Measurements from ENCODE around the gene FOXD1.
"Not testable (repeated sequence)": the region's sequence is repeated elsewhere in the genome, so short reads cannot be mapped to it uniquely, and the experiment has no call there.

FOXD1 gene

GRCh38 chr5:73448463-73449136 is at the start of gene FOXD1:
Gene FOXD1 (minus strand): TSS chr5:73448777. CDS start chr5:73448362, 415 bp downstream.
- DNase-seq, result peak; percentile 69

- no peak for DNase-seq
Observed at GRCh38 chr5:73497497-73498056, 49.0 kb upstream of the FOXD1 start.

DNA sequence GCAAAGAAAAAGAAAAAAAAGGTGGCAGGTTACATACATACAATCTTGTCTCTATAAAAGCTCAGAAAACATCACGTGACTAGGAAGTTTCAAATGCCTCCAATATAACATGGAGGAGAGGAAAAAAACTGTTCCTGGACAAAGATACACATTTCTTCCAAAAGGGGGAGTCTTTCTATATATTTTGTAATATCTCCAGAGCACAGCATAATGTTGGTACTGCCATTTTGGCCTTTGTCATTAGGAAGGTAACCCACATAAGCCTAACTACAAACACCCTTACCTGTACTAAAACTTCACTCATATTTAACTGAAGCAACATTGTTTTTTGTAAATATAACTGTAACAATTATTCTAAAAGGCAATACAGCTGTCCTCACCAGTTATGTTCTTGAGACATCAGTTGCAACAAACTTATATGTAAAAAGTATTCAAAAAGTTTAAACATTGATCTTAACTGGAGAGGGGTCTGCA is 48.4 kb upstream of the FOXD1 start:
- DNase-seq, result peak; percentile 51

DNA sequence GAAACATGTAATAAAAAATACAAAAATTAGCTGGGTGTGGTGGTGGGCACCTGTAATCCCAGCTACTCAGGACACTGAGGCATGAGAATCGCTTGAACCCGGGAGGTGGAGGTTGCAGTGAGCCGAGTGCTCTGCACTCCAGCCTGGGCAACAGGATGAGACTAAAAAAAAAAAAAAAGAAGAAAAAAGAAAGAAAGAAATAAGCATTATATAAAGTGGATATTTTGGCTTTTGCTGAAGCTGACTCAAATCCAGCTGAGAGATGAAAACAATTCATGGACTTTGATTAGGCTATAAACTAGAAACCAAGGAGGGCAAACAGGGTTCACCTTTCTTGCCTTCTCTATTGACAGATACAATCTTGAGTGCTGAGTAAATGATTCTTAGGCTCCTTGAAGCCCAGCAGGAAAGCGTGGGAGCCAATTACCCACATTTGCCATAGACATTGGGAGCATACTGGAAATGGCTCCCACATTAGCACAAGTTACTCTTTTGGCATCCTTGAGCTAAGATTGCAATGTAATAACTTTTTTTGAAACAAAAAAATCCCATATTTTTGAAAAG is 47.3 kb upstream of the FOXD1 start:
- no peak for DNase-seq

GRCh38 chr5:73494721-73495120 is 46.1 kb upstream of the FOXD1 start:
- DNase-seq, result no peak

- no peak for DNase-seq
Observed at GRCh38 chr5:73493421-73493820, 44.8 kb upstream of the FOXD1 start.

DNA sequence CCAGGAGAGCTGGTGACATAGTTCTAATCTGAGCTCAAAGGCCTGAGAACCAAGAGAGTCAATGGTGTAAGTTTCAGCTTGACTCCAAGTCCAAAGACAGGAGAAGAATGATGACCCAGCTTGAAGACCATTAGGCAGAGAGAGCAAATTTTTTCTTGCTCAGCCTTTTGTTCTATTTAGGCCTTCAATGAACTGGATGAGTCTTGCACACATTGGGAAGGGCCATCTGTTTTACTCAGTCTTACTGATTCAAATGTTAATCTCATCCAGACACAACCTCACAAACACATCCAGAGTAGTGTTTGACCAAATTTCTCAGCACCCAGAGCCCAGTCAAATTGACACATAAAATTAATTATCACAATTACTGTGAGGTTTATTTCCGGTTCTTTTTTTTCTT is 42.6 kb upstream of the FOXD1 start:
- DNase-seq, result no peak

- no peak for DNase-seq
Observed at GRCh38 chr5:73490088-73490487, 41.5 kb upstream of the FOXD1 start.

- DNase-seq, result no peak
Observed at GRCh38 chr5:73488806-73489205, 40.2 kb upstream of the FOXD1 start.

DNA sequence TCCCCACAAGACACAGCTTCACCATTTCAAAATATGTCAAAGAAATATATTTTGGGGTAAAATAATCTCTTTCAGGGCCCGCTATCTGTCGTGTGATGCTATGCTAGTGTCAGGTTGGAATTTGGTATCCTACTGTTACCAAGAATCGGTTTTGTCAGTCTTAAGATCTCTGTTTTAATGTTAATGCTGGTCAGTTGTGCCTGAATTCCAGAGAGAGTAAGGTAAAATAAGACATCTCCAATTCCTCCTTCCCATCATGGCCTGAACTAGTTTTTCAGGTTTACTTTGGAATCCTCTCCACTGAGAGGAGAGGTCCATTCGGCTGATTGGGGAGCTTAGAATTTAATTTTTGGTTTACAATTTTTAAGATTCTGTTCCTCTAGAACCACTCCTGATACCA is 39.2 kb upstream of the FOXD1 start:
- no peak for DNase-seq

GRCh38 chr5:73487257-73487656 is 38.7 kb upstream of the FOXD1 start:
- DNase-seq, result not testable (repeated sequence)

DNA sequence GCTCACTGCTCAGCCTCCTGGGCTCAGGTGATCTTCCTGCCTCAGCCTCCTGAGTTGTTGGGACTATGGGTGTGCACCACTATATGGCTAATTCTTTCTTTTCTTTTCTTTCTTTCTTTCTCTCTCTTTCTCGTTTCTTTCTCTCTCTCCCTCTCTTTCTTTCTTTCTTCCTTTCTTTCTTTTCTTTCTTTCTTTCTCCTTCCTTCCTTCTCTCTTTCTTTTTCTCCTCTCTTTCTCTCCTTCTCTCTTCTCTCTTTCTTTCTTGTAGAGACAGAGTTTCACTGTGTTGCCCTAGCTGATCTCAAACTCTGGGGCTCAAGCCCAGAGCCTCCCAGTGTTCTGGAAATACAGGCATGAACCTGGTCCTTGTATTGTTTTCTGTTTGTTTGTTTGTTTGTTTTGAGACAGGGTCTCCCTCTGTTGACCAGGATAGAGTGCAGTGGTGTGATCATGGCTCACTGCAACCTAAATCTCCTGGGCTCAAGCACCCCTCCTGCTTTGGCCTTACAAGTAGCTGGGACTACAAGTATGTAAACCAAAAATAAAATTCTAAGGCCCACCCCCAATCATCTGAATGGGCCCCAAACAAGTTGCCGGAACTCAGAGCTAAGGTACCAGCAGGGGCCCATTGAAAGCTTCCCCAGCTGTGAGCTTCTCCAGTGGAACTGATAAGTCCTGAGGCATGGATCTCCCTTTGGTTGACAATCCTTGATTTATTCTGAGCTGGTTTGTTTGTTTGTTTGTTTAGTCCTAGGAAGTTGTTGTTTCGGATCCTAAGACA is 37.7 kb upstream of the FOXD1 start:
- DNase-seq, result no peak

GRCh38 chr5:73485715-73486114 is 37.1 kb upstream of the FOXD1 start:
- no peak for DNase-seq

- DNase-seq, result no peak
Observed at GRCh38 chr5:73484511-73484910, 35.9 kb upstream of the FOXD1 start.

DNA sequence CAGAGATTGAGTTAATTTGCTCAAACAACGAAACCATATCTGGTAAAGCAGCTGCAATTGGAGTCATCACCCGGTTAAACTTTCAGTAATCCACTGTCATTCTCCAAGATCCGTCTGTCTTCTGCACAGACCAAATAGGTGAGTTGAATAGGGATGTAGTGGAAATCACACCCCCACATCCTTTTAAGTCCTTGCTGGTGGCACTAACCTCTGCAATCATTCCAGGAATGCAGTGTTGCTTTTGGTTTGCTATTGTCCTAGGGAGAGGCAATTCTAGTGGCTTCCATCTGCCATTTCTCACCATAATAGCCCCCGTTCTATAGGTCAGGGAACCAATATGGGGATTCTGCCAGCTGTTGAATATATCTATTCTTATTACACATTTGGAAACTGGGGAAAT is 35.1 kb upstream of the FOXD1 start:
- no peak for DNase-seq

GRCh38 chr5:73482383-73483136 is 34.0 kb upstream of the FOXD1 start:
- DNase-seq, result no peak

GRCh38 chr5:73480500-73480899 is 31.9 kb upstream of the FOXD1 start:
- DNase-seq, result no peak

- no peak for DNase-seq
Observed at GRCh38 chr5:73472116-73472515, 23.5 kb upstream of the FOXD1 start.

DNA sequence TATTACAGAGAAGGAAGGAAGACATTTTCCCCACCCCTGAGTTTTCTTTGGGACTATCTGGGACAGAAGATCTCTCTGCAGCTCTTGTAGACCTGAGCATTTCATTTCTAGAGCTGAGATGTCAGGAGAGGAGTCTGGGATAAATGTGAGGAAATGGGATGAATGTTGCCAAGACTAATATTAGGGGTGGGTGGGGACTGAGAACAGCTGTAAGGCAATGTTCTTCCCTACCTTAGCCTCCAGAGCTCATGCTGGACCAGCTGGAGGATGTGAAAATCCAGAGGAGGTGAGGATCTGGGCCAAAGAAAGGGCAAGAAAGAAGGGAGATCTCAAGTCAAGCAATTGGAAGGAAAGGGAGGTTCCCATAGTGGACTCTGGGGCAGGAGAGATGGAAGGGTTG is 23.1 kb upstream of the FOXD1 start:
- no peak for DNase-seq

DNA sequence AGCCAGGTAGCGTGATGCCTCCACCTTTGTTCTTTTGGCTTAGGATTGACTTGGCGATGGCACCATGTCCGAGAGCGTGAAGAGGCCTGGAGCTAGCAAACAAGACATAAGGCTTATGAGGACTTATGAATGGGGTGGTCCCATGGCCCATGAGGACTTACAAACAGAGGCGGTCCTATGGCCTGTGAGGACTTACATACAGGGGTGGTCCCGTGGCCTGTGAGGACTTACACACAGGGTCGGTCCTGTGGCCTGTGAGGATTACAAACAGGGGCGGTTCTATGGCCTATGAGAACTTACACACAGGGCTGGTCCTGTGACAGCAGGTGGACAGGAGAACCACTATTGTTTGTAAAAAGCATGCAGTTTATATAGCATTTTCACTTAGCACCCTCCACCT is 21.3 kb upstream of the FOXD1 start:
- no peak for DNase-seq

- DNase-seq, result not testable (repeated sequence)
Observed at GRCh38 chr5:73468638-73469037, 20.1 kb upstream of the FOXD1 start.

DNA sequence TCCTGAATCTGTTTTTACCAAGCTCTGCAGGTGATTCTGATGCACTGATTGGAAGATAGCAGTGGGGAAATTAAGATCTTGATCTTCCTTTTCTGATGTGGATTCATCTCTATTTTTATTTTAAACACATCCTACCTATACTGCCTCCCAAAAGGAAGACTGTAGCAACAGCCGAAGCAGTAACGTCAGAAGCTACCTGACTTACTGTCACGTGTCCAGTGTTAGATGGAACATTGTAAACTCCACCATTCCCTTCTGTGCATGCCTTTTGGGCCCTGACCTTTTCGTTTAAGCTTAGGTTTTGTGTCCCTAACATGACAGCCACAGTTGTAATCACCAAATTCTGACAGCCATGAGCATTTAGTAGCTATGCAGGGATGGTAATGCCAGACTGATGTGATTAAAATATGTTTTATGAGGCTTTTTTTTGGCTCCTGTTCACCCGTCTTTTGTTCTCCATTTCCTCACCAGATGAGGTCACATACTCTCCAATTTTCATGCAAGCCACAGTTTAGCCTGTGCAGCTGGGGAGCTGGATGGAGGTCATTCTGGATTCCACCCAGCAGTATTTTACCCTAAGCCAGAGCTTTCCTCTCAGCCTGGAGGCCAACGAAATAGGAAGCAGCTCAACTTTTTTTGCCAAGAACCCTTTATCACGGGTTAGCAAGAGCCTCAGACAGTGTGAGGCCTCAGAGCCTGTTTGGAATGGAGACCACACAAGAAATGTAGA is 15.6 kb upstream of the FOXD1 start:
- no peak for DNase-seq
